ENCODE measurements around the gene NHS.

Gene NHS

GRCh38 chrX:17529151-17529745 lies 154.2 kb downstream of the NHS start:
- no peak for TF ChIP-seq CTCF (IDR thresholded peaks at IDR 0.05; ENCODE audit: borderline replicate concordance, control extremely low read depth, extremely low read depth, insufficient read depth, missing control alignments)
- in situ Hi-C loops (cut with MboI; ENCODE audit: low sequenced_read_pairs, unreplicated experiment), result no loop called here
- no peak for DNase-seq (ENCODE audit: low spot score)

GRCh38 chrX:17531500-17531899 lies 156.5 kb downstream of the NHS start:
- in situ Hi-C loops (cut with MboI; ENCODE audit: low sequenced_read_pairs, unreplicated experiment), result no loop called here
- TF ChIP-seq CTCF (IDR thresholded peaks at IDR 0.05; ENCODE audit: borderline replicate concordance, control extremely low read depth, extremely low read depth, insufficient read depth, missing control alignments), result no peak
- DNase-seq (ENCODE audit: low spot score), result no peak

- no peak for TF ChIP-seq CTCF (IDR thresholded peaks at IDR 0.05; ENCODE audit: borderline replicate concordance, control extremely low read depth, extremely low read depth, insufficient read depth, missing control alignments)
- peak; percentile 37 for DNase-seq (ENCODE audit: low spot score)
- in situ Hi-C loops (cut with MboI; ENCODE audit: low sequenced_read_pairs, unreplicated experiment), result no loop called here
Observed at GRCh38 chrX:17535229-17535628, 160.2 kb downstream of the NHS start.

GRCh38 chrX:17537723-17538243 lies 162.8 kb downstream of the NHS start:
- in situ Hi-C loops (cut with MboI; ENCODE audit: low sequenced_read_pairs, unreplicated experiment), result no loop called here
- TF ChIP-seq CTCF (IDR thresholded peaks at IDR 0.05; ENCODE audit: borderline replicate concordance, control extremely low read depth, extremely low read depth, insufficient read depth, missing control alignments), result no peak
- DNase-seq (ENCODE audit: low spot score), result no peak

GRCh38 chrX:17542123-17542522 lies 167.1 kb downstream of the NHS start:
- in situ Hi-C loops (cut with MboI; ENCODE audit: low sequenced_read_pairs, unreplicated experiment), result no loop called here
- TF ChIP-seq CTCF (IDR thresholded peaks at IDR 0.05; ENCODE audit: borderline replicate concordance, control extremely low read depth, extremely low read depth, insufficient read depth, missing control alignments), result no peak
- no peak for DNase-seq (ENCODE audit: low spot score)

GRCh38 chrX:17544821-17545220 lies 169.8 kb downstream of the NHS start:
- DNase-seq (ENCODE audit: low spot score), result no peak
- in situ Hi-C loops (cut with MboI; ENCODE audit: low sequenced_read_pairs, unreplicated experiment), result no loop called here
- TF ChIP-seq CTCF (IDR thresholded peaks at IDR 0.05; ENCODE audit: borderline replicate concordance, control extremely low read depth, extremely low read depth, insufficient read depth, missing control alignments), result no peak

Data from GM13976 (cell line).